Pancreas (tissue), 10 donors: Measurements from ENCODE around the gene BUB1B. TPM values are rescaled to one million over a fixed set of nuclear protein-coding genes. Genes with fewer than 3 reads are reported as not detected.
A peak's percentile ranks its signal among the peaks of the same experiment; 100 is the strongest.

Experiments used
- ATAC-seq, 4 donors: fragments of 200-7000 bp; cut with Tn5 transposase; one replicate each; pipeline versions ENCODE4 v1.8.0 to v1.9.1; 2020; ENCODE audit warnings: mild to moderate bottlenecking in 4 of 4, moderate library complexity in 4 of 4
- DNase-seq, 6 donors: peaks; one replicate each; pipeline ENCODE4 v3.0.0-alpha.2; 2020
- FAIRE-seq: peaks from 2 replicates; lab custom pipeline; 2012; peaks lifted over from hg19 to GRCh38; lab: Jason Lieb, UNC
- H3K27ac ChIP-seq, 4 donors: fragments of 200-600 bp; sonication (generic); 1 replicate in 3 of 4; 2 replicates in 1 of 4; pipeline versions ENCODE4 v1.5.0 to v1.8.0; 2020
- H3K27me3 ChIP-seq, 4 donors: fragments of 200-600 bp; one replicate each; pipeline ENCODE4 v1.8.0; 2021
- H3K36me3 ChIP-seq, 3 donors: fragments of 200-600 bp; sonication (generic) in 1 of 3; one replicate each; pipeline versions ENCODE4 v1.5.0 to v1.8.0; 2020 to 2021
- H3K4me1 ChIP-seq, 3 donors: fragments of 200-600 bp; one replicate each; pipeline ENCODE4 v1.8.0; 2021
- H3K4me3 ChIP-seq, 4 donors: fragments of 200-600 bp; sonication (generic) in 2 of 4; one replicate each; pipeline versions ENCODE4 v1.5.0 to v1.8.0; 2020 to 2021
- H3K9me3 ChIP-seq, 4 donors: fragments of 200-600 bp; one replicate each; pipeline ENCODE4 v1.8.0; 2021
- WGBS, 2 donors: extraction: QIAGEN DNeasy Blood & Tissue Kit; methylation state at CpG; one replicate each; pipeline ENCODE4 v1.1.7; 2013; 5-methylcytosine and 5-hydroxymethylcytosine counted together
- intact Hi-C, 3 donors: fragments of 100-400 bp; cut with DNase I; formaldehyde crosslinking; loops; one replicate each; pipeline versions ENCODE4 v1.11.1 to v1.14.2; 2022
- polyA plus RNA-seq, 2 donors: library from polyadenylated mRNA; stranded (reverse); fragments of 200-250 nt; gene quantifications; one replicate each; pipeline ENCODE4 v1.2.3, GENCODE V29; 2013
- total RNA-seq, 6 donors: library from RNA; stranded (reverse); fragmentation: NEBNext Ultra II Directional in 4 of 6; extraction: Animal tissue kit (Norgen Biotek cat#: 25700) in 4 of 6; gene quantifications; one replicate each; pipeline versions ENCODE4 v1.2.1 to v1.2.4, GENCODE V29; 2021 to 2023
- TF ChIP-seq, protein P1 (sequence below), 4 donors: fragments of 200-600 bp; sonication (generic) in 3 of 4; IDR thresholded peaks; one replicate each; pipeline versions ENCODE4 v1.5.0 to v1.8.0; 2021; ENCODE audit warnings: antibody characterized with exemption in 4 of 4
- donor health status: healthy with polysubstance abuse.
- donor health status: DM: no; HTN: no; CAD: no; lungs with moderate emphysema.
- donor health status: DM: no; HTN: no; CAD: no.
- donor health status: control.
- donor health status: control.
- donor health status: Bipolar disorder and iron deficiency.
- donor health status: DM: yes; HTN: yes; CAD: no.
- donor health status: DM: no; HTN: no; CAD: no.
- donor health status: DM: no; HTN: no; CAD: no.
- donor health status: DM: yes; HTN: yes; CAD: no.

The BUB1B gene
- total and polyA plus RNA-seq, 8 donors: 0.09 to 1.9 (median 1.0) TPM; not detected in 2

DNA sequence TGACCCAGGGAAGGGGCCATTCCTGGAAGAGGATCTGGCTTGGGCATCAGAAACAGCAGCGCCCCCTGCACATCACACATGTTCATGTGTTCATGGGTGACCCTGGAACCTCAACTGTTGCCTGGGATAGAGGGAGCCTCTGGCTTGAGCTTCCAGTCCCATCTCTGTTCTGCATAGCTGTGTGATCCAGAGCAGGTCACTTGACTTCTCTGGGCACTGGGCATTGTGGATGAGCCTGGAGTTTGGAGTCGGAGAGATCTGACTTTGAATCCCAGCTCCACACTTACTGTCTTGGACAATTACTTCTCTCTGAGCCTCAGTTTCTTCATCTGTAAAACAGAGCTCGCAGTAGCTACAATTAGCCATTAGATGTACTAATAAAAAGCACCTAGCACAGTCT, 93.6 kb downstream of the BUB1B start:
- WGBS, 2 donors: 95 to 96% methylated on average over 3 of the region's 3 CpGs
- Histone ChIP-seq H3K9me3 (no peaks in the 10 kb centered on the region), H3K27me3 (no peaks in the 10 kb centered on the region), H3K4me3 (no peak overlapping the region), H3K36me3 (no peaks in the 10 kb centered on the region), H3K4me1 (peaks cover 0 to 10% (median 0%) of the 10 kb centered on the region in 3 donors), H3K27ac (no peak overlapping the region)
- DNase-seq (peak in 1 of 6 donors; percentile 13), ATAC-seq (no peak), FAIRE-seq (no peak)
- TF ChIP-seq, protein P1, sequence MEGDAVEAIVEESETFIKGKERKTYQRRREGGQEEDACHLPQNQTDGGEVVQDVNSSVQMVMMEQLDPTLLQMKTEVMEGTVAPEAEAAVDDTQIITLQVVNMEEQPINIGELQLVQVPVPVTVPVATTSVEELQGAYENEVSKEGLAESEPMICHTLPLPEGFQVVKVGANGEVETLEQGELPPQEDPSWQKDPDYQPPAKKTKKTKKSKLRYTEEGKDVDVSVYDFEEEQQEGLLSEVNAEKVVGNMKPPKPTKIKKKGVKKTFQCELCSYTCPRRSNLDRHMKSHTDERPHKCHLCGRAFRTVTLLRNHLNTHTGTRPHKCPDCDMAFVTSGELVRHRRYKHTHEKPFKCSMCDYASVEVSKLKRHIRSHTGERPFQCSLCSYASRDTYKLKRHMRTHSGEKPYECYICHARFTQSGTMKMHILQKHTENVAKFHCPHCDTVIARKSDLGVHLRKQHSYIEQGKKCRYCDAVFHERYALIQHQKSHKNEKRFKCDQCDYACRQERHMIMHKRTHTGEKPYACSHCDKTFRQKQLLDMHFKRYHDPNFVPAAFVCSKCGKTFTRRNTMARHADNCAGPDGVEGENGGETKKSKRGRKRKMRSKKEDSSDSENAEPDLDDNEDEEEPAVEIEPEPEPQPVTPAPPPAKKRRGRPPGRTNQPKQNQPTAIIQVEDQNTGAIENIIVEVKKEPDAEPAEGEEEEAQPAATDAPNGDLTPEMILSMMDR (IDR thresholded peaks at IDR 0.05): no peak
- intact Hi-C loops: no loop called here

DNA sequence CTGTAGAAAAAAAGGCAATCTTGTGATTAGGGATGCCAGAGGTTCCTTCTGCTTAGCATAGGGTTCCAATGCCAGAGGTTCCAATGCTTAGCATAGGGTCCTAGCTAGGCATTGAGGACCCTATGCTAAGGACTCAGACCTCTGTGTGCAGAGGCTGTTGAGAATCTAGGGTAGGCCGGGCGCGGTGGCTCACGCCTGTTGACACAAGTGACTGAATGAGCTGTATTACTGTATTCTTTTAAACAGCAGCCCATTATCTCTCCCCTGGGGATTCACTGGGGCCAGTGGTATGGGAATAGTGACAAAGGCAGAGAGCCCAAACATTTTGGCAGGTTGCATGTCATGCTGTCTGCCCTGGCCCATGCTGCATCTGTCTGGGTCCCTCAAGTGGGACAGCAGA, 94.2 kb downstream of the BUB1B start:
- DNase-seq: peak in 1 of 6 donors; percentile 5
- Histone ChIP-seq H3K27ac (no peak overlapping the region), H3K36me3 (no peaks in the 10 kb centered on the region), H3K4me1 (peaks cover 0 to 10% (median 0%) of the 10 kb centered on the region in 3 donors), H3K27me3 (no peaks in the 10 kb centered on the region), H3K9me3 (no peaks in the 10 kb centered on the region), H3K4me3 (no peak overlapping the region)
- no peak for FAIRE-seq
- 95 to 96% methylated on average over 4 of the region's 4 CpGs for WGBS, 2 donors
- ATAC-seq: no peak
- intact Hi-C loops: no loop called here
- TF ChIP-seq, protein P1 (IDR thresholded peaks at IDR 0.05): no peak

DNA sequence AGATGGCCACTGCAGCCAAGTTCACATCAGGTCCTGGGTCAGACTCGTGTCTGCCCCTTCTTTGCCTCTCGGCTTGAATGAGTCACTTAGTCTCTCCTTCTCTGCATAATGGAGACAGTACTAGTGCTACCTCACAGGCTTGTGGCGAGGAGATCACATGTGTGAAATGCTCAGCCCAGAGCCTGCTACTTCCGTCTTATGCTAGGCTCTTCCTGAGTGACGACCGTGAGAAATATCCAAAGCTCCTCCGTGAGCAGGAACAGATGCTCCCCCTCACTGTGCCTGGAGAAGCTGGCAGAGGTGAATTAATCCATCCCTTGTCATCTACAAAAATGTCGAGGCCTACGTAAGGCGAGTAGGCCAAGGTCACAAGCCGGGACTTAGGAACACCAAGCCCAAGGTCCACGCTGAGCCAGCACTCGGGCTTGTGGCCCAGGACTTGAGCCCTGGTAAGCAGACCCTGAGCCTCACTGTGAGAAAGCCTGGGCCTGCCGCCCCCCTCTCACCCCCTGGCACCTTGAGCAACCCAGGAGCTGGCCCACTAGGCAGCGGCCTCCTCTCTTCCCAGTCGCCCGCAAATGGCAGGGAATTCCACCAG, 95.9 kb downstream of the BUB1B start:
- no peak overlapping the region for H3K27ac ChIP-seq
- FAIRE-seq (no peak), ATAC-seq (peak in 3 of 4 donors; percentile 31 to 51 (median 35)), DNase-seq (peak in 2 of 6 donors; percentile 38 to 70)
- peaks cover 0 to 10% (median 0%) of the 10 kb centered on the region in 3 donors for H3K4me1 ChIP-seq
- TF ChIP-seq, protein P1 (IDR thresholded peaks at IDR 0.05): no peak
- 60 to 83% methylated on average over 17 of the region's 17 CpGs for WGBS, 2 donors
- no peaks in the 10 kb centered on the region for H3K27me3 ChIP-seq
- no peaks in the 10 kb centered on the region for H3K9me3 ChIP-seq
- no peak overlapping the region for H3K4me3 ChIP-seq
- intact Hi-C loops: no loop called here
- H3K36me3 ChIP-seq: no peaks in the 10 kb centered on the region

DNA sequence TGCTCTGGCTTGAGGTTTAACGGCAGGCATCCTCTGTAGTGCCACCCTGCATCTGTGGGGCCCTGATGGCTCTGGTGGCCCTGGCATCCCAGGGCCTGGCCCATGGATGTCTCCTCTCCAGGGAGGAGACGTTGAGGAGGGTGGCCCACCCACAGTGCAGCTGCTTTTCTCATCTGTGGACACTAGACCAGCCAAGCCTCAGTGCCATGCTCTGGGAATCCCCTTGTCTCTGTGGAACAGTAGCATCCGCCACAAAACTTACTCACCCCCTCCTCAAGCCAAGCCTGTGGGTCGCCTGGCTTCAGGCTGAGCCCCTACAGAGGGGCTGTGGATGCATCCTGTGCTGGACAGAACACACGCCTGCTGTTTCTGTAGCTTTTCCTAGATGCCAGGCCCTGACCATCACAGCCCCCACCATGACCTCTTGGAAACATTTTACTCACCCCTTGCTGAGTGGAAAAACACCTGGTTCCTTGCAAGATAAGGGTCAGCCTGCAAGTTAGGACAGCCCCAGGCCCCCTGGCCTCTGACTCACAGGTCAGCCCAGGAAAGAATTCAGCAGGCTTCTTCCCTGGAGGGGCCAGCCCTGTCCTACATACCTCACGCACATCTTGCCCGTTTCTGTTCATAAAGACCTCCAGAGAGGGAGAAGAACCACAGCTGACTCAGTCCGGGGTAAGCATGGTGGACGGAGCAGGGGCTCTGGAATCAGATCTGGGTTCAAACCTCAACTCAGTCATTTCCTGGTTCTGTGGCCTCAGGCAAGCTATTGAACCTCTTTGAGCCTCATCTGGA, 97.0 kb downstream of the BUB1B start:
- no peak overlapping the region for H3K27ac ChIP-seq
- TF ChIP-seq, protein P1 (IDR thresholded peaks at IDR 0.05): no peak
- no peaks in the 10 kb centered on the region for H3K9me3 ChIP-seq
- ATAC-seq (no peak), DNase-seq (peak in 1 of 6 donors; percentile 27), FAIRE-seq (no peak)
- H3K27me3 ChIP-seq: no peaks in the 10 kb centered on the region
- peaks cover 0 to 10% (median 0%) of the 10 kb centered on the region in 3 donors for H3K4me1 ChIP-seq
- WGBS, 2 donors: 78 to 87% methylated on average over 9 of the region's 9 CpGs
- H3K4me3 ChIP-seq: no peak overlapping the region
- no peaks in the 10 kb centered on the region for H3K36me3 ChIP-seq
- intact Hi-C loops: no loop called here
